Progenitor cell of endocrine pancreas (in vitro differentiated cells): ENCODE data around the gene TBCD. TPM values are rescaled to one million over a fixed set of nuclear protein-coding genes. Genes with fewer than 3 reads are reported as not detected.

Experiments
- DNase-seq: peaks from one replicate; pipeline ENCODE4 v3.0.0; 2021; ENCODE audit warnings: low spot score; ENCODE audit not compliant: unreplicated experiment
- H3K27ac Mint-ChIP-seq: 2 replicates; pipeline ENCODE4 v1.8.0; 2021; ENCODE audit warnings: mild to moderate bottlenecking, moderate library complexity, mixed read lengths
- H3K27me3 Mint-ChIP-seq: 2 replicates; pipeline ENCODE4 v1.8.0; 2021; ENCODE audit warnings: mixed read lengths
- H3K36me3 Mint-ChIP-seq: 2 replicates; pipeline ENCODE4 v1.8.0; 2022; ENCODE audit warnings: mixed read lengths; ENCODE audit not compliant: insufficient read depth
- H3K4me1 Mint-ChIP-seq: 2 replicates; pipeline ENCODE4 v1.8.0; 2021; ENCODE audit warnings: low read depth, mixed read lengths
- H3K4me3 Mint-ChIP-seq: 2 replicates; pipeline ENCODE4 v1.8.0; 2021; ENCODE audit warnings: low read depth, mild to moderate bottlenecking, moderate library complexity, mixed read lengths
- H3K9me3 Mint-ChIP-seq: 2 replicates; pipeline ENCODE4 v1.8.0; 2021; ENCODE audit warnings: low read depth, mixed read lengths
- total RNA-seq: library from RNA; stranded (reverse); gene quantifications from 2 replicates; pipeline ENCODE4 v1.2.1, GENCODE V29; 2021
- TF ChIP-seq, protein P1 (sequence below): fragments of 200-600 bp; sonication (generic); IDR thresholded peaks from one replicate; pipeline ENCODE4 v1.5.0; 2021; ENCODE audit warnings: antibody characterized with exemption, mild to moderate bottlenecking; ENCODE audit not compliant: unreplicated experiment

The TBCD gene
- total RNA-seq, 1 donor from 2014 or later: 95.6 TPM

- no peak overlapping the region for H3K4me3 Mint-ChIP-seq
- DNase-seq: no peak
- TF ChIP-seq, protein P1, sequence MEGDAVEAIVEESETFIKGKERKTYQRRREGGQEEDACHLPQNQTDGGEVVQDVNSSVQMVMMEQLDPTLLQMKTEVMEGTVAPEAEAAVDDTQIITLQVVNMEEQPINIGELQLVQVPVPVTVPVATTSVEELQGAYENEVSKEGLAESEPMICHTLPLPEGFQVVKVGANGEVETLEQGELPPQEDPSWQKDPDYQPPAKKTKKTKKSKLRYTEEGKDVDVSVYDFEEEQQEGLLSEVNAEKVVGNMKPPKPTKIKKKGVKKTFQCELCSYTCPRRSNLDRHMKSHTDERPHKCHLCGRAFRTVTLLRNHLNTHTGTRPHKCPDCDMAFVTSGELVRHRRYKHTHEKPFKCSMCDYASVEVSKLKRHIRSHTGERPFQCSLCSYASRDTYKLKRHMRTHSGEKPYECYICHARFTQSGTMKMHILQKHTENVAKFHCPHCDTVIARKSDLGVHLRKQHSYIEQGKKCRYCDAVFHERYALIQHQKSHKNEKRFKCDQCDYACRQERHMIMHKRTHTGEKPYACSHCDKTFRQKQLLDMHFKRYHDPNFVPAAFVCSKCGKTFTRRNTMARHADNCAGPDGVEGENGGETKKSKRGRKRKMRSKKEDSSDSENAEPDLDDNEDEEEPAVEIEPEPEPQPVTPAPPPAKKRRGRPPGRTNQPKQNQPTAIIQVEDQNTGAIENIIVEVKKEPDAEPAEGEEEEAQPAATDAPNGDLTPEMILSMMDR: no peak
- no peak overlapping the region for H3K27ac Mint-ChIP-seq
- peaks cover 18% of the 10 kb centered on the region for H3K9me3 Mint-ChIP-seq
- H3K36me3 Mint-ChIP-seq: peaks cover 49% of the 10 kb centered on the region
- H3K4me1 Mint-ChIP-seq: peaks cover 5% of the 10 kb centered on the region
- H3K27me3 Mint-ChIP-seq: no peaks in the 10 kb centered on the region
These were observed 188.6 kb downstream of the TBCD start for GRCh38 chr17:82940226-82941020.

DNA sequence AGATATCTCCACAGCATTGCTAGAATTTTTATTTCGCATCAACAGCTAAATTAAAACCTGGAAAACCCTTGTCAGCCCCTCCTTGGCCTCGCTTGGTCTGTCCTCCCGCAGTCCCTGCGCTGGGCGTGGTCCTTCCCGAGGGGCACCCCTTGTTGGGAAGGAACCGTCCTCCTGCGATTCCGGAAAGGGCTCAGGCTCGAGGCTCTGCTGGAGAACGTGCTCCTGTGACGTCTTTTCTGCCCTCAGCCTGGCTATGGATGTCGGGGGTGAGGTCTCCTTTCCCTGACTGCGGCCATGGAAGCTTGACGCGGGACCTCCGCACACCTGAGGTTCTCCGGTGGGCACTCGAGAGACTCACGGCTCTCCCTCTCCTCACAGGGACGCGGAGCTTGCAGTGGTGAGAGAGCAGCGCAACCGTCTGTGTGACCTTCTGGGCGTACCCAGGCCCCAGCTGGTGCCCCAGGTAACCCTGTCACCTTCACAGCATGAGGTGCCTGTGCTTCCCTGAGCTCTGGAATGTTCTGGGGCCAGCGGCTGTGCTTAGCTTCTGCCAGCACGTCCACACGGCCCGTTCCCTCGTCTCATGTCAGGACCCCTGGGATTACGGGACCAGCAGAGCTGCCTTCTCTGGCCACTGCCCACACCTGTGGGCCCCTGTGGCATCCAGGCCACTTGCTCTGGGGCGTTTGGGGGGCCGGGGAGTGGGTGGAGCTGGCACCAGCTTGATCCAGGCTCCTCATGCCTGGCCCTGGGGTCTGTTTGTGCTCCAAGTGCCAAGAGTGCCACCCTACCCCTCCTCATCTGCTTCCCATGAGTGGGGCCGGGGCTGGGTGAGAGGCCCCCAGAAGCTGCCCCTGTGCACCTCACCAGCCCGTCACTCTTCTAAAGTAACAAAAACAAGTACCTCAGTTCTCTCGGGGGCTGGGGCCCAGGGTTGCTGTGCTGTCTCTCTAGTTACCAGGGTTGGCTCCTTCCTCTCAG lies 189.4 kb downstream of the TBCD start:
- no peak overlapping the region for H3K27ac Mint-ChIP-seq
- H3K9me3 Mint-ChIP-seq: peaks cover 27% of the 10 kb centered on the region
- no peaks in the 10 kb centered on the region for H3K27me3 Mint-ChIP-seq
- peaks cover 53% of the 10 kb centered on the region for H3K36me3 Mint-ChIP-seq
- H3K4me3 Mint-ChIP-seq: no peak overlapping the region
- peaks cover 5% of the 10 kb centered on the region for H3K4me1 Mint-ChIP-seq
- TF ChIP-seq, protein P1: no peak
- DNase-seq: no peak

GRCh38 chr17:82942166-82943130 lies 190.6 kb downstream of the TBCD start:
- TF ChIP-seq, protein P1: no peak
- Mint-ChIP-seq H3K27me3 (no peaks in the 10 kb centered on the region), H3K4me1 (peaks cover 5% of the 10 kb centered on the region), H3K27ac (peak overlapping the region; percentile 46), H3K9me3 (peaks cover 32% of the 10 kb centered on the region), H3K36me3 (peaks cover 54% of the 10 kb centered on the region), H3K4me3 (no peak overlapping the region)
- DNase-seq: no peak

DNA sequence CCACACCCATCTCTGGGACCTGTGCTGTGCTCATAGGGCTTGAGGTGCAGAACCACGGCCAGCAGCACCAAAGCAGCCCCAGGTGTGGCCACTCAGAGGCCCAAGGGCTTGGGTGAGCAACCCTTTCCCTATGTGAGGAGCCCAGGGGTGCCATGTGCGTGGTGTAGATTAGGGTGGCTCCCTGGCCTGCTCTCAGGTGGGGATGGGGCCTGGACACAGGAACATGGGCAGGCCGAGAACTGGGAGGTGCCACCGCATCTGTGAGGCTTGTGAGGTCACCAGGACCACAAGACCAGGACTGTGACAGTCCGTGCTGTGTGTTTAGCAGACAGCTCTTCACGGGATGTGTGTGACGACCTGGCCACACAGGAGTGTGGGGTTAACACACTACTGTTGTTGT lies 191.5 kb downstream of the TBCD start:
- Mint-ChIP-seq H3K27me3 (no peaks in the 10 kb centered on the region), H3K9me3 (peaks cover 38% of the 10 kb centered on the region), H3K4me3 (no peak overlapping the region), H3K27ac (no peak overlapping the region), H3K4me1 (peaks cover 5% of the 10 kb centered on the region), H3K36me3 (peaks cover 55% of the 10 kb centered on the region)
- no peak for DNase-seq
- TF ChIP-seq, protein P1: no peak
